GM21576 (cell line): Measurements from ENCODE around the gene BCAS3.
"Not testable (repeated sequence)": the region's sequence is repeated elsewhere in the genome, so short reads cannot be mapped to it uniquely, and the experiment has no call there.

ENCODE experiments used
- ATAC-seq: cut with Tn5 transposase; IDR thresholded peaks from one replicate; pipeline ENCODE4 v1.9.1; 2021; ENCODE audit warnings: mild to moderate bottlenecking, moderate library complexity; ENCODE audit not compliant: unreplicated experiment

Gene BCAS3

DNA sequence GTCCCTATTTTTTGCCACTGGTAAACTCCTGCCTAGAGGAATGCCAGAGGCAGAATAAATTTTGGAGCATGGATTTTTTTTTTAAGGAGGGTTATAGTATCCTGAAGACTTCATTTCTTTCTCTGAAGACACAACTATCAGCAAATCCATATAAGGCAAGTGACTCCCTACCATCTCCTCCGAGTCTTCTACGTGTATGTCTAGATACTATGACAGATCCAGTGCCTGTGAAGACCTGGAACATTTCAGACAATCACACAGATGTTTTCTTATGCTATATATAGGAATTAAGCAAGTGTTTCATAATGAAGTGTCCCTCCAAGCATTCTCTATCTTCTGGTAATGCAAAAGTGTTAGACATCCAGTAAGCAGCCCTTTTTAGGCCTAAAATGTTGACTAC is 466.5 kb downstream of the BCAS3 start:
- ATAC-seq, result no peak

DNA sequence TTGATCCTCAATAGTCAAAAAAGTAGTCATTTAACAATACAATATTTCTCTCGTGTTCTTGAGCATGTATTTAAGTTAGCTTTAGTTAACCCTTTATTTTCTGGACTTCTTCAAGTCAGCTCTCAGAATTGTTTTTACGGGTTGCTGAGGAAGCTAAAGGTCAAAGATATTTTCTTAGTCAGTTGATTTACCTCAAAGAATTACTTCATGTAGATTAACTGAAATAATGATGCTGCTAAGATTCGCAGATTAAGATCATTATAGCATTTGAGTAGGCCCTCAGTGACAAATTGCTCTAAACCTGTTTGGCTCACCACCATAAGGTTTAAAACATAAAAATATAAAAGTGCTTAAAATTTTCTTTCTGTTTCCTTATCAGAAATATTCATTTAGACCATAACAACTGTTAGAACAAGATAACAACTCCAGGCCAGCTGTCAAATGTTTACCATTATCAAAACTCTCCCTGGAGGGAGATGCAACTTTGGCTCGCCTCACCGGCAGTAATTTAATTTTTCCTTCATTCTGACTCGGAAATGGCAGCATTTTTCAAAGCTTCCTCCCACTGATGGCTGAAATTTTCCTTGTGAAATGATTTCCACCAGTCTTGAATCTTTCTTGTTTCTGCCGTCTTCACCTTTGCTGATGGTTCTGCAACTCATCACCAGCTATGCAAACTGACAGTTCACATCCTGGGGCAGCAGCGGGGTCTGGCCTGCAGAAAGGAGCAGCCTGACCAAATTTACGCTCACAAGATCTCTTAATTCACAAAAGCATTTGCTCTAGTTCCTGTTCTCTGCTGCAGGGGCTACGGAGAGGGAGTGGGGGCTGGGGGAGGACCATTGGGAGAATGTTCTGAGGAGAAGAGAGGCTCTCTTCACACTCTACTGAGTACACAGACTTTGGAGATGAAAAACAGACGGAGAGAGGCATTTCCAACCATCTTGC is 467.2 kb downstream of the BCAS3 start:
- ATAC-seq, result no peak

DNA sequence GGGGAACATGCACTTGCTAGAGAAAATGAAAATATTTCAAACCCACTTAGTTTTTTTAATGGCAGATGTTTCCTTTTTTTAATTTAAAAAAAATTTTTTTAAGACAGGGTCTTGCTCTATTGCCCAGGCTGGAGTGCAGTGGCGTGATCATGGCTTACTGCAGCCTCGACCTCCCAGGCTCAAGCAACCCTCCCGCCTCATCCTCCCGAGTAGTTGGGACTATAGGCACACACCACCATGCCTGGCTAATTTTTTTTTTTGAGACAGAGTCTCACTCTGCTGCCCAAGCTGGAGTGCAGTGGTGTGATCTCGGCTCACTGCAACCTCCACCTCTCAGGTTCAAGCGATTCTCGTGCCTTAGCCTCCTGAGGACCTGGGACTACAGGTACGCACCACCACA is 469.2 kb downstream of the BCAS3 start:
- ATAC-seq, result not testable (repeated sequence)

DNA sequence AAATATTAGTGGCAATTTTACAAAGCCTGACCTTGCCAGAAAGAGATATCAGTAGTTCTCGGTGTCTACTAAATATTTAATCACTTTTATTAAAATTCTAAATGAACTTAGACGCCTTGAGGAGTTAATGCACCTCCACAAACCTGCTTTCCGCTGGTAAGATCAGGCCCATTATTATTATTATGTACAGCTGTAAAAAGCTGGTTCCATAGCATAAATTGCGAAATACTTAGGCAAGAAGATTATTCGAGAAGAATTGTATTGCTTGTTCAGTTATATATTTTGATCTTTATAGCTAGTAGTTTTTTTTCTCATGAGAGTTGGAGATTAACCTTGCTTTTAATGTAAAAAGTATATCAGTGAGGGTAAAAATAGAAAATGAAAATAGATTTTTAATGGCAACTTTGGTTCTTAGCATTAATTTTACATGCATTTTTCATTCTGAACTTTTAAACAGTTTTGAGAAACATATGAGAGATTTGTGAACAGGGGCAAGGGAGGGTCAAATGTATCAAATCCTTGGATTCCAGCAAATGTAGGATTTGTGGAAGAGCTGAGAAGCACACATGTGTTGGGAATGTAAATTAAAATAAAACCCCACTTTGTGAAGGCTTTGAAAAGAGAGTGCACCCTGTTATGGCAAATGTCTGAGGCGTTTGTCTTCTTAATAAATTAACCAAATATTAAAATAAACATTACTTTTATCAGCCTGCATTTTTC is 471.6 kb downstream of the BCAS3 start:
- no peak for ATAC-seq

DNA sequence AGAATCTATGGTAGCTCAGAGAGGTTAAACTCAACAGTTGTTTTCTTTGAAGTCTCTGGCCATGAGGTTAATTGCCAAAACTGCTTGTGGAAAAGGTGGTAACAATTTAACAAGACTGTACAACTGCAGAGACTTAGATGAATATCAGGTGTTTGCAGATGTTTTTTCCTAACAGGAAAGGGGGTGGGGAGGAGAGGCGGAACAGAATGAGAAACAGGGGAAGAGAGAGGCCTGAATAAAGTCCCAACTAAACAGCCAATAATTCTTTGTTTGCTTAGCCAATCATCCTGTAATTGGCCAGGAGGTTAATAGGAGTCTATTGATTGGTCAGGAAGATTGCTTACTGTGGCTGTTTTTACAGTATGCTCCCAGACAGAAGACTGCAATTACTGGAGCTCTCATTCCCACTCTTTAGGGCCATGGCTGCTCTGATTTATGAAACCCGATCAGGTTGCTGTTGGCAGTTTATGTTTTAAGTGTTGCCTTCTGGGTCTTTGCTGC is 472.3 kb downstream of the BCAS3 start:
- ATAC-seq, result no peak

DNA sequence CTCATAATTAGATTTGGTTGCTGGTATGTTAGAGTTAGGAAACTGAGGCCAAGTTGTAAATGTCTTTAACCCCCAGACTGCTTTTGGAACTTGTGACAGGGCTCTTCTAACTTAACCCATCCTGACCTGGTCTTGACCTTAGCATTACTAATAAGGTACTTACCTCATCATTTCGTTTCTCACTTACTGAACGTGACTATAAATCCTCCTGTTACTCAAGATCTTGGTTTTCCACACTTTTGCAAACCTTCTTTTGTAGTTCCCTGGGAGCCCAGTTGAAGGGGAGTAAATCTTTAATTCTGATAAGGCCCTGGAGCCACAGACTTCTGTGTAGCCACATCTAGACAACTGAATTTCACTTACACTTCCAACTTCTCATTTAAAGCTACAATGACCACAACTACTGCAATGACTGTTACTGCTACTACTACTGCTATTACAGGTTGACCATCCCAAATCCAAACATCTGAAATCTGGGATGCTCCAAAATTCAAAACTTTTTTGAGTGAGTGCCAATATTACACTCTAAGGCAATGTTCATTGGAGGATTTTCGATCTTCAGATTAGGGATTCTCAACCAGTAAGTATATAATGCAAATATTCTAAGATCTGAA is 473.1 kb downstream of the BCAS3 start:
- ATAC-seq, result no peak

DNA sequence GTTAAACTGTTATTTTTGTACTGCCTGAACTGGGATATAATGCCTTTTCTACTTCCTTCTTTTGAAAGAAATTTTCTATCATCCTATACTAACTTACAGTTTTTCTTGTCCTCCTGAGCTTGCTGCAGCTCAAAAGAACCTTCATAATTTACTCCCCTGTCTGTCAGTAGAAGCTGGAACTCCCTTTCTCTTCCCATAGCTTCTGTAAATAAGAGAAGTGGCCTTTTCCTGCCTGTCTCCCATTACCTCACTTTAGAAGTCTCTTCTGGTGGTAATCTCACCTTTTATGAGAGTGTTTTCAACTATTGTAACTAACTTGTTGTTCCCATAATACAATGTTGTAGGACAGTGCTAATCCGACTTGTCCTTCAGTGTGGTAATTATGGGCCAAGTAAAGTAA is 475.2 kb downstream of the BCAS3 start:
- no peak for ATAC-seq

DNA sequence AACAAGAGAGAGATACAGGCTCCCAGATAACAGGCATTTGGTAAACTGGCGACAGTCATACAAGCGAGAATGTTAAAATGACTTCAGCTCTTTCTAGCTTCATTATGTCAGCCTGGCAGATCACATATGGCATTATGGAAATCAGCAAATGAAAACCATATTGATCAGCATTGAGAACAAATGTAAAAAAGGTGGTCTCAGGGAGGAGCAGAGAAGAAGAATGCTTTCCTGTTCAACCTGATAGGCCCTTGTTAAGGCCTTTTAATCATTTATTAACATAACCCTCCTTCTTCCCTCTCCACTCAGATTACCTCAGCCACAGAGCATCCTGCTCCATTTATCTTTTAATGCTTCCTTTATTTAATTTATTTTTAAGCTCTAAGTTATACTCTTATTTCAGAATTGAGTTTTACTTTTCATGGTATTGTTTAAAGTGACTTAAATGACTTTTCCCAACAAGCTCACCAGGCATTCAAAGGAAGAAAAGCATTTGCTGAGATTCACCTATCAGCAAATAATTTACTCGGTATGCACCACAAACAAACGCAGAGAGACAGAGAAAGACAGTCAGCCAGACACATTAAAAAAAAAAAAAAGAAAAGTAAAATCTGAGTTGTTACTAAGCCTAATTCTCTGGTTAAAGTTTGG is 478.1 kb downstream of the BCAS3 start:
- ATAC-seq, result no peak

DNA sequence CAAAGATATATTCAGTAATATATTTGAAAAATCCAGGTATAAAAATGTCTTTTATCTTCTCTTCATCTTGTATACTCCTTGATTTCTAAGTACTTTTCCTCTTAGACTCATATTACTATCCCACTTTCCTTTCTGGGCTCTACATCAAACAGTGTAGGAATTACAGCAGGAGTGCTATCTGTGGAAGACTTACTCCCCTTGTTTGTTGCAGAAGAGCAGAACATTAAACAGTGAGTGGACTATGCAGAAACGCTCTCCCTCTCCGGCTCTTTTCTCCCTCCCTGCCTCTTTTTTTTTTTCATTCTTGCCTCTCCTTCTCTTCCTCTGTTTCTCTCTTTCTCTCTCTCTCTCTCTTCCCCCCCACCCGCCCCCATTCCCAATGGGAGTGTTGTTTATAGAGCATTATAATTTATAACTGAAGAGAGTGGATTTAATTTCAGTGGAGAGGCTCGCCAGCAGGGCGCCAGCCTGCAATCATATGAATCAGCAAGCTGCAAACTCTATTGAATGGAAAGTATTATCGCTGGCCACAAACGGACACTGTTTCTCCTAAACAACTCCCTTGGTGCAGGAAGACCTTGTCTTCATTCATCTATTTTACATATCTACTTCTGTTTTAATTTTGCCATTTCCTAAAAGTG is 479.7 kb downstream of the BCAS3 start:
- no peak for ATAC-seq

DNA sequence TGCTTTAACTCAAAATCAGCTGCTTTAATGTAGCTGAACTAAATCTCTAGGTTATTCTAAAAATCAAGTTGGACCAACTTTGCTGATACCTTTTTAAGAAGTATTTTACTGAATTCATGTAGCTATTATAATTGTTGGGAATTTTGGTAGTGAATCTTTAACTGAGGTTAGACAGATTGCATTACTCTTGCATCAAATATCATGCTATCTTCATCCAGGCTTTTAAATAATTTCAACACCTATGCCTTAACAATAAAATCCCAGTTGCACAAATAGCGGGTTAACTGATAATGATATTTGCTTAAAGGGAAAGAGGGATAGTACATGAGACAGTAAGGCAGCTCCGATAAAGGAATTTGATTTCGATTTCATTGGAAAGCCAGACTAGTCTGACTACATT is 480.7 kb downstream of the BCAS3 start:
- no peak for ATAC-seq

DNA sequence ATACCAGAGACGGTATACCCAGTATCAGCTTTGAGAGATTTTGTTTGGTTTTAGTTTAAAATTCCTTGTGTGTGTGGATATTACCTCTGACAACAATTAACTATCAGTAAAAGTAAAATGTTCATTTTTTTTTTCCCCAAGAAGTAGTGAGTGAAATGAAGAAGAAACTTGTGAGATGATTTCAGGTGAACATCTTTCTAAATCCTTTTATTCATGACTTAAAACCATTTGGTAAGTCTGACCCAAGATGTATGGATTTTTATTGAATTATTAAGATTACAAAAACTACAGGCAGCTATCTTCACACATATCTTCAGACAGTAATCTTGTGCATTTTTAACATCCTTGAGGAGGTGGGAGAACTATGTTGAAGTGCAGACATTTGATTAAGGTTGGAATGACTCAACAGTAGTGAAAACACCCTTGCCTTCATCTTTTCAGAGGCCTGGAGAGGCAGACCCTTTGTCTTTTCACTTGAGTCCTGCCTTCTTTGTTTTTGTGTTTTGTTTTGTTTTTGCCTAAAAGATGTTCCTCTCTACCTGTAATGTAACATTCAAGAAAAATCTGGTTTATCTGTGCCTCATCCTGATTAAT is 481.7 kb downstream of the BCAS3 start:
- ATAC-seq, result no peak

DNA sequence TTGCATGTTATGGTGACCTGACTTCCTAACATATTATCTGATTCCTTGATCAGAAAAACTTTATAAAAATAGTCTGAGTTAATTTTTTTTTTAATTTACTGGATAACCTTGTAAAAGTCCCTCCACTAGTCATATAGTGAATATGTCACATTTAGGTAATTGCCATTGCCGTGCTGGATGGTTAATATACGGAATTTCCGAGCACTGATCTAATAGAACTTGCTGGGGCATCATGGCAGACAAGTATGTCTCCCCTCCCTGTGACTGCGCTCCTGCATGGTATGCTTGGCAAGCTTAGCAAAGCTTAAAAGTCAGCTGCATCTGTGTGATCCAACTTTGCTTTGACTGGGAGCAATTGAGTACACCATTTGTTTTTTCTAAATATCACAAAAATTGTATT is 482.6 kb downstream of the BCAS3 start:
- ATAC-seq, result no peak

DNA sequence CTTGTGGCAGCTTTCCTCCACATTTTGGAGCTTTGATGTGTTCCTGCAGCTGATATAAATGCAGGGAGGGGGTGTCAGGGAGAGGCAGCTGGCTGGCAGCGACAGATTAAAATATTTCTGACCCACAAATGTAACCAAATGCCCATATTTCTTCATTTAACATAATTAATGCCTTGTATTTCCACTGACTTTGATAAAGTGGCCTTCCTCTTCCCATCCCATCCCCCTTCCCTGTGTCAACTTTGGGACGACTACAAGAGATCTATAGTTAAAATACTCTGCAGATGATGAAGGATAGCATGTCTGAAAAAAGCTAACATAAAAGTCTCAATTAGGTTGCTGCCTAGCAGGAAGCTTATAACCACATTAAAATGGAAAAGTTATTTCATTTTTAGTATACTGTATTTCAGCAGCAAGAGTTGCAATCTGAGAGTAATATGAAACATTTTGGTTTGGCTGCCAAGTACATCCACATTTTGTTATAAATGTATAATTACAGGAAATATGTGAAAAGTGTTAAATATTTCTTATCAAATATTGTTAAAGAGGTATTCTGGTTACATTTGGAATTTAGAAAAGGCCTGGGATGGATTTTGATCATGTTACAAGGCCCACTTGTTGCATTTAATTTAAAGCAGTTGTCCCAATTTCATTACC is 483.3 kb downstream of the BCAS3 start:
- no peak for ATAC-seq

DNA sequence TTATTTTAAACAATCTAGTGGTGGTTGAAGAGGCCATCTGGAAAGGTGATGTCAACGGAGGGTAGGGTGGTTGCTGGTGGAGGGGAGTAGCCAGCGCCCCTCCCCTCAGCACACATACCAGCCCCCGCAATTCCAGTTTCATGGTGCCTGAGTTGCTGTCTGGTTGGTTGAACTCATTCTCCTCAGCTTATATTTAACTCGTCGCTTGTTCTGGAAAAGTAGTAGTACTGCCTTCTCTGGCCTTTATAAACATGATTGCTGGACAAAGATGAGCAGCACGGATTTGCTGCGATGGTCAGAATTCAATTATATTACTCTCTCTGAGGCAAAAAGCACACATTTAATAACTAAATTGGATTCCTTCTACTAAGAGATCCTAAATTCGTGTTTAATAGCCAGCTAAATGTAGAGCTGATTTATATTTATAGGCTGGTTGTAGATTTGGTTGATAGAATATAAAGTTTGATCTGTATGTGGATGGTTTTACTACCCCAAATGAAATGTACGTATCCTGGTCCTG is 484.0 kb downstream of the BCAS3 start:
- ATAC-seq, result no peak

DNA sequence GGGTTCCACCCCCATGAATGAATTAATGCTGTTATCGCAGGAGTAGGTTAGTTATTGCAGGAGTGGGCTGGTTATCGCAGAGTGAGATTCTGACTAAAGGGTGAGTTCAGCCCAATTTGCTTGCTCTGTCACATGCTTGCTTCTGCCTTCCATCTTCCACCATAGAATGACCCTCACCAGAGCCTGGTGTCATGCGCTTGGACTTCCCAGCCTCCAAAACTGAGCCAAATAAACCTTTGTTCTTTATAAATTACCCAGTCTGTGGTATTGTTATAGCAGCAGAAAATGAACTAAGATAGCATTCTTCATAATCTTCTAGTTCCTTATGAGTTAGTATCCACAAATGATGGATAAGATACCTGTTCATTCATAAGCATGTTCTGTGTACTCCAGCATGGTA is 486.9 kb downstream of the BCAS3 start:
- no peak for ATAC-seq

DNA sequence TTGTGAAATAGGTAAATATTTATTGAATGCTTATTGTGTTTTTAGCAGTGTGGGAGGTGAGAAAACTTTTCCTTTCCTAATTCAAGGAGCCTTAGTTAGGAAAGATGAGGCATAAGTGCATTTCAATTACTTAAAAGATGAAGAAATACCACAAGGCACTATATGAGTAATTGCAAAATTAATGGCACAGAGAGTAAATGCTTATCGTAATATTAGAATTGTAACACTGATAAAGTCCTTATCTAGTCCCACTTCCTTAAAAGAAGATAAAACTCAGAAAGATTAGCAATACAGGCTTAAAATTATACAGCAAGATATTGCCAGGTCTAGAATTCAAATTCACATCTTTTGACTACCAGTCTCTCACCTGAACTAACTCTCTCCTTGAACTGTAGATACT is 489.4 kb downstream of the BCAS3 start:
- no peak for ATAC-seq

DNA sequence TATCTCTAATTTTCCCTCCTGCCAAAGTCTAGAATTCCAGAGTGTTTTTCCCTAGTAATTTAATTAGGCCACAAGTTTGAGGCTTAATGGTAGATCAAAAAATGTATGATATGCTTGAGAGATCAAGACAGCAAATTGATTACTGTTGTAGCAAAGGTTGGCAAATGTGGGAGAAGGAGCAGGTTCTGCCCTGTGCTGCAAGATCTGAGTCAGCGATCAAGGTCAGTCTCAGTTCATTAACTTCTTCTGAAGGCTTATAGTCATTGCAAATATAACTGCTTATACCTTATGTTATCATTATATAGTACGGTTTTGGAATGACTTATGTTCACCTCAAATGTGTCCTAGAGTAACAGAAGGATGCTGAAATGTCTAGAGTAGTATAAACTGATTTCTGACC is 490.9 kb downstream of the BCAS3 start:
- no peak for ATAC-seq

DNA sequence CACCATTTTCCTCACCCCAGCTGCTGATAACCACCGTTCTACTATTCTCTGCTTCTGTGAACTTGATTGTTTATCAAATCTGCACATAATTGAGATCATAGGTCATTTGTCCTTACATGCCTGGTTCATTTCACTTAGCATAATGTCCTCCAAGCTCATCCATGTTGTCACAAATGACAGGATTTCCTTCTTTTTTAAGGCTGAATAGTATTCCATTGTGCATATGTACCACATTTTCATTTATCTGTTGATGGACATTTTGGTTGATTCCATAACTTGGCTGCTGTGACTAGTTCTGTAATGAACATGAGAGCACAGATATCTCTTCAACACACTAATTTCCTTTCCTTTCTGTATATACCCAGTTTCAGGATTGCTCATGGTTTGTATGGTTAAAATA is 496.7 kb downstream of the BCAS3 start:
- no peak for ATAC-seq

DNA sequence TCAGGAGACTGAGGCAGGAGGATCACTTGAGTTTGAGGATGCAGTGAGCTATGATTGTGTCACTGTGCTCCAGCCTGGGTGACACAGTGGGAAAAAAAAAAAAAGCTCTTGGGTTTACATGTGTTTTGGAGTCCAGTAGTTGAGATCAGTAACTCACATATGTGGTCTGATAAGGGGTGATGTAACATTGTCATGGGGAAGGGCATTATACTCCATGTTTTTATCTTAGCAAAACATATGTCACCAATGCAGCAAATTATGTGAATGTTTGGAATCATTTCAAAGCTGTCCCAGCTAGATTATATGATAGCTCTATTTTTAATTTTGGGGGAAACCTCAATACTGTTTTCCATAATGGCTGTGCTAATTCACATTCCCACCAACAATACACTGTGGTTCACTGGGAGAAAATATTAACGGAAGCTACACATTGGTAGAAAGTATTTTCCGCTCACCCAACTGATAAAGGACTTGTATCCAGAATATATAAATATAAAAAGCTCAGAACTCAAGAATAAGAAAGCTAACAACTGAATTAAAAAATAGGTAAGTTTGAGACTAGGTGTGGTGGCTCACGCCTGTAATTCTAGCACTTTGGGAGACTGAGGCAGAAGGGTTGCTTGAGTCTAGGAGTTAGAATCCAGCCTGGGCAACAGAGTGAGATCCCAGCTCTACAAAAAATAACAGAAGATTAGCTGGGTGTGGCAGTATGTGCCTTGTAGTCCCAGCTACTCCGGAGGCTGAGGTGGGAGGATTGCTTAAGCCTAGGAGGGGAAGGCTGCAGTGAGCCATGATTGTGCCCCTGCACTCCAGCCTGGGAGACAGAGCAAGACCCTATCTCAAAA is 497.9 kb downstream of the BCAS3 start:
- ATAC-seq, result no peak
